ENCODE results near the gene NPC1L1. TPM values are rescaled to one million over a fixed set of nuclear protein-coding genes. Genes with fewer than 3 reads are reported as not detected.

The NPC1L1 gene
- total and polyA plus RNA-seq, 2 donors (not counting 1 experiment from before 2014, with no cell fraction given) = 0.07 TPM; not detected in 1

DNA sequence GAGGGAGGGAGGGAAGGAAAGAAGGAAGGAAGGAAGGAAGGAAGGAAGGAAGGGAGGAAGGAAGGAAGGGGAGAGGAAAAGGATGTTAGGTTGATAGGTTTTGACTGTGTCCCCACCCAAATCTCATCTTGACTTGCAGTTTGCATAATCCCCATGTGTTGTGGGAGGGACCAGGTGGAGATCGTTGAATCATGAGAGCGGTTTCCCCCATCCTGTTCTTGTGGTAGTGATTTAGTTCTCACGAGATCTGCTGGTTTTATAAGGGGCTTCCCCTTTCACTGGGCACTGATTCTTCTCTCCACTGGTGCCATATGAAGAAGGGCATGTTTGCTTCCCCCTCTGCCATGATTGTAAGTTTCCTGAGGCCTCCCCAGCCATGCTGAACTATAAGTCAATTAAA is 35.5 kb downstream of the NPC1L1 start:
- Histone ChIP-seq H3K4me2 (replicated peaks; ENCODE audit: low read depth, low read length, poor library complexity, severe bottlenecking) (no peak overlapping the region), H3K4me1 (ENCODE audit: control insufficient read depth in 2 of 2, insufficient read depth in 2 of 2, low read length in 2 of 2) (peaks cover 0 to 3% of the 10 kb centered on the region in 2 donors), H3K27ac (ENCODE audit: low read length in 2 of 2) (peak overlapping the region in 1 of 2 donors; percentile 59), H3K79me2 (ENCODE audit: control insufficient read depth, insufficient read depth, low read length) (no peaks in the 10 kb centered on the region), H4K20me1 (ENCODE audit: control insufficient read depth, insufficient read depth, low read length, poor library complexity, severe bottlenecking) (no peaks in the 10 kb centered on the region), H3K4me3 (ENCODE audit: control extremely low read depth in 1 of 5, extremely low read depth in 1 of 5, insufficient read depth in 1 of 5, low read depth in 2 of 5, low read length in 4 of 5) (no peak overlapping the region), H2AFZ (ENCODE audit: insufficient read depth, low read depth, low read length, poor library complexity, severe bottlenecking) (no peak overlapping the region), H3K36me3 (replicated peaks in 1 of 2; ENCODE audit: control extremely low read depth in 1 of 2, control insufficient read depth in 1 of 2, extremely low read depth in 1 of 2, insufficient read depth in 2 of 2, low read length in 1 of 2) (no peaks in the 10 kb centered on the region), H3K9ac (ENCODE audit: low read length) (no peak overlapping the region), H3K9me3 (ENCODE audit: control extremely low read depth in 1 of 3, control insufficient read depth in 2 of 3, insufficient read depth in 1 of 3, low read length in 2 of 3) (peaks cover 0 to 9% (median 8%) of the 10 kb centered on the region in 3 donors), H3K27me3 (replicated peaks in 1 of 4; ENCODE audit: control extremely low read depth in 1 of 4, control insufficient read depth in 3 of 4, insufficient read depth in 4 of 4, low read length in 3 of 4) (peaks cover 0 to 5% (median 0%) of the 10 kb centered on the region in 4 experiments)
- Mint-ChIP-seq H3K9me3 (ENCODE audit: insufficient read depth) (peaks cover 6% of the 10 kb centered on the region), H3K4me3 (no peak overlapping the region), H3K27me3 (no peaks in the 10 kb centered on the region), H3K27ac (no peak overlapping the region), H3K4me1 (peaks cover 5% of the 10 kb centered on the region)
- DNase-seq (peak; percentile 42), ATAC-seq (ENCODE audit: low read depth) (no peak)
- TF ChIP-seq, protein P1, sequence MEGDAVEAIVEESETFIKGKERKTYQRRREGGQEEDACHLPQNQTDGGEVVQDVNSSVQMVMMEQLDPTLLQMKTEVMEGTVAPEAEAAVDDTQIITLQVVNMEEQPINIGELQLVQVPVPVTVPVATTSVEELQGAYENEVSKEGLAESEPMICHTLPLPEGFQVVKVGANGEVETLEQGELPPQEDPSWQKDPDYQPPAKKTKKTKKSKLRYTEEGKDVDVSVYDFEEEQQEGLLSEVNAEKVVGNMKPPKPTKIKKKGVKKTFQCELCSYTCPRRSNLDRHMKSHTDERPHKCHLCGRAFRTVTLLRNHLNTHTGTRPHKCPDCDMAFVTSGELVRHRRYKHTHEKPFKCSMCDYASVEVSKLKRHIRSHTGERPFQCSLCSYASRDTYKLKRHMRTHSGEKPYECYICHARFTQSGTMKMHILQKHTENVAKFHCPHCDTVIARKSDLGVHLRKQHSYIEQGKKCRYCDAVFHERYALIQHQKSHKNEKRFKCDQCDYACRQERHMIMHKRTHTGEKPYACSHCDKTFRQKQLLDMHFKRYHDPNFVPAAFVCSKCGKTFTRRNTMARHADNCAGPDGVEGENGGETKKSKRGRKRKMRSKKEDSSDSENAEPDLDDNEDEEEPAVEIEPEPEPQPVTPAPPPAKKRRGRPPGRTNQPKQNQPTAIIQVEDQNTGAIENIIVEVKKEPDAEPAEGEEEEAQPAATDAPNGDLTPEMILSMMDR (IDR thresholded peaks at IDR 0.05) = no peak
- TF ChIP-seq EZH2 (IDR thresholded peaks at IDR 0.05; ENCODE audit: borderline replicate concordance, insufficient read depth, low read depth, low read length, poor library complexity, severe bottlenecking) = no peak
- CTCF ChIA-PET = interaction anchor here (1.0 kb wide), 1 partner anchor 59 kb away, joined by 3 read pairs; no protein-coding TSS in a partner anchor
- no CpG with 5 or more reads among the region's 3 CpGs for WGBS (ENCODE audit: insufficient coverage)
- intact Hi-C loops (cut with micrococcal nuclease) = no loop called here
- POLR2A ChIA-PET = no interaction called here

GRCh38 chr7:44498230-44498954 is 42.7 kb downstream of the NPC1L1 start:
- no peak overlapping the region for H2AFZ ChIP-seq (ENCODE audit: insufficient read depth, low read depth, low read length, poor library complexity, severe bottlenecking)
- peaks cover 20% of the 10 kb centered on the region for H3K27me3 Mint-ChIP-seq

More at GRCh38 chr7:44498230-44498954, 42.7 kb downstream of the NPC1L1 start:
- DNase-seq = no peak
- WGBS (ENCODE audit: insufficient coverage) = 86% methylated on average over 1 of the region's 4 CpGs
- no peak overlapping the region for H3K4me3 Mint-ChIP-seq
- no peaks in the 10 kb centered on the region for H3K9me3 Mint-ChIP-seq (ENCODE audit: insufficient read depth)
- ChIA-PET CTCF (no interaction called here), POLR2A (no interaction called here)
- Histone ChIP-seq H3K9me3 (ENCODE audit: control extremely low read depth in 1 of 3, control insufficient read depth in 2 of 3, insufficient read depth in 1 of 3, low read length in 2 of 3) (no peaks in the 10 kb centered on the region), H3K27me3 (replicated peaks in 1 of 4; ENCODE audit: control extremely low read depth in 1 of 4, control insufficient read depth in 3 of 4, insufficient read depth in 4 of 4, low read length in 3 of 4) (peaks cover 0 to 10% (median 3%) of the 10 kb centered on the region in 4 experiments), H3K4me2 (replicated peaks; ENCODE audit: low read depth, low read length, poor library complexity, severe bottlenecking) (no peak overlapping the region), H3K79me2 (ENCODE audit: control insufficient read depth, insufficient read depth, low read length) (no peaks in the 10 kb centered on the region), H3K4me1 (ENCODE audit: control insufficient read depth in 2 of 2, insufficient read depth in 2 of 2, low read length in 2 of 2) (no peaks in the 10 kb centered on the region), H4K20me1 (ENCODE audit: control insufficient read depth, insufficient read depth, low read length, poor library complexity, severe bottlenecking) (no peaks in the 10 kb centered on the region), H3K9ac (ENCODE audit: low read length) (no peak overlapping the region), H3K36me3 (replicated peaks in 1 of 2; ENCODE audit: control extremely low read depth in 1 of 2, control insufficient read depth in 1 of 2, extremely low read depth in 1 of 2, insufficient read depth in 2 of 2, low read length in 1 of 2) (no peaks in the 10 kb centered on the region), H3K27ac (ENCODE audit: low read length in 2 of 2) (no peak overlapping the region), H3K4me3 (ENCODE audit: control extremely low read depth in 1 of 5, extremely low read depth in 1 of 5, insufficient read depth in 1 of 5, low read depth in 2 of 5, low read length in 4 of 5) (no peak overlapping the region)
- H3K4me1 Mint-ChIP-seq = no peaks in the 10 kb centered on the region
- H3K27ac Mint-ChIP-seq = no peak overlapping the region
- ATAC-seq (ENCODE audit: low read depth) = no peak
- intact Hi-C loops (cut with micrococcal nuclease) = loop anchor here (10.0 kb wide), 1 partner anchor 514 kb away; no protein-coding TSS in a partner anchor
- no peak for TF ChIP-seq EZH2 (IDR thresholded peaks at IDR 0.05; ENCODE audit: borderline replicate concordance, insufficient read depth, low read depth, low read length, poor library complexity, severe bottlenecking)
- TF ChIP-seq, protein P1 (IDR thresholded peaks at IDR 0.05) = no peak

All from B cell (primary cell).